HG03439 (cell line): Measurements from ENCODE around the gene LUC7L.
"Not testable (repeated sequence)": the region's sequence is repeated elsewhere in the genome, so short reads cannot be mapped to it uniquely, and the experiment has no call there.

Experiments
- ATAC-seq: cut with Tn5 transposase; IDR thresholded peaks from one replicate; pipeline ENCODE4 v1.9.1; 2021; ENCODE audit warnings: mild to moderate bottlenecking, moderate library complexity; ENCODE audit not compliant: unreplicated experiment

Gene LUC7L

GRCh38 chr16:234468-235305 is 5.4 kb upstream of the LUC7L start, which contains the start of gene FAM234A:
TSS of gene FAM234A (plus strand) at chr16:234821. CDS start at chr16:254414, 19,593 bp downstream.
- ATAC-seq, result peak; percentile 80

DNA sequence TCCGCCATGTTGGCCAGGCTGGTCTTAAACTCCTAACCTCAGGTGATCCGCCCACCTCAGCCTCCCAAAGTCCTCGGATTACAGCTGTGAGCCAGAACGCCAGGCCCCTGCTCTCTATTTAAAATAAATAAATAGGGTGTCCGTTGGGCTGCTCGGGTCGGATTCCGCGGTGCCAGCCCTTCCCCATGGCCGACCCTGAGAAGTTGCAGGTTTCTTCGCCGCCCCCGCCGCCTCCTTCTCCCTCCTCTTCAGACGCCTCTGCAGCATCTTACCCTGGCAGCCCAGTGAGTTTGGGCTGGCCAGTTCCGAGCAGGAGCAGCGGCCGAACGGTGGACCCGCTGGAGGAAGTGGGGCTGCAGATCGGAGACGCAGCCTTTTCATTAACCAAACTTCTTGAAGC is 1.7 kb upstream of the LUC7L start:
- no peak for ATAC-seq

GRCh38 chr16:230351-230750 is 1.1 kb upstream of the LUC7L start:
- ATAC-seq, result not testable (repeated sequence)

GRCh38 chr16:229731-230281 is 557 bp upstream of the LUC7L start:
- ATAC-seq, result no peak

DNA sequence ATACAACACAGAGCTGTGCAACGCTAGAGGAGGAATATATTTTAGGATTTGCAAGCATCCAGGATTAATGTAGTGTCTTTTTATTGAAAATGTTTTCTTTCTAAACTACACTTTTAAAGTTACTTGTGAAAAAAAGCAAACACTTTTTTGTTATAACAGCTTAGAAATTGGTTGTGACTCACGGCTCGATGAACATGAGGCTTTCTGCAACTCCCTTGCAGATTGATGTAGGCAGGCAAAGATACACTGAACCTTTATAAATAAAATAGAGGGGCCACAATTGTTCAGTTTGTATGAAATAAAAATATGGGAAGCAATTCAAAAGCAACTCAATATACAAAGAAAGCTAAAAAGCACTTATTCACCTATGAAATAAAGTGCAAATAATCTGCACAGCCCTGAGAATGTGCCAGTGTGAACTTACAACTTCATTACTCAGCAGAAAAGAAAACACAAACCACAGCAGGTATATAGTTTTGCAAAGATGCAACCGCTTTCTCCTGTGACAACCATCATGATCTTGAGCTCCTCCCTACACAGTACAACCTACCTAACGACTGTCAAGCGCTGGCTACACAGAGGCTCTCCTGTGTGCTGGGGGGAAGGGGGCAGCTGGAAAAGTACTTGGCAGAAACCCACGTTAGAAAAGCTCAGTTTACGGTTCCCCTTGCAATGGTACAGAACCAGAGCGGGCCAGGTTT is 948 bp downstream of the LUC7L start:
- ATAC-seq, result peak; percentile 21

DNA sequence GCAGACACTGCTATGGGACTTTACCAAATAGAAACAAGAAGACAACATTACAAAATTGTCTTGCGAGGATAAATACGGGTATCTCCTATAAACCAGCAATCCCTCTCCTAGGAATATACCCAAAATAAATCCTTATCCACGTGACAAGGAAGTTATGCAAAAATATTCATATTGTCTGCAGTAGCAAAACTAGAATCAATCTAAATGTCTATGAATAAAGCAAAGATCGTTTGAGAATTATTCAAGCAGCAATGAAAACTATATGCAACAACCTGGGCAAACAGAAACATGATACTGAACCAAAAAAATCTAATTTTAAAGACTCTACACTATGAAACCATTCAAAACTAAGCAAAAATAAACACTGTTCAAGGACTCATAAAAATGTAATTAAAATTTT is 9.2 kb downstream of the LUC7L start:
- no peak for ATAC-seq

- ATAC-seq, result no peak
Measured at GRCh38 chr16:212999-213398, 16.2 kb downstream of the LUC7L start.

- not testable (repeated sequence) for ATAC-seq
Measured at GRCh38 chr16:211631-212180, 17.5 kb downstream of the LUC7L start.

DNA sequence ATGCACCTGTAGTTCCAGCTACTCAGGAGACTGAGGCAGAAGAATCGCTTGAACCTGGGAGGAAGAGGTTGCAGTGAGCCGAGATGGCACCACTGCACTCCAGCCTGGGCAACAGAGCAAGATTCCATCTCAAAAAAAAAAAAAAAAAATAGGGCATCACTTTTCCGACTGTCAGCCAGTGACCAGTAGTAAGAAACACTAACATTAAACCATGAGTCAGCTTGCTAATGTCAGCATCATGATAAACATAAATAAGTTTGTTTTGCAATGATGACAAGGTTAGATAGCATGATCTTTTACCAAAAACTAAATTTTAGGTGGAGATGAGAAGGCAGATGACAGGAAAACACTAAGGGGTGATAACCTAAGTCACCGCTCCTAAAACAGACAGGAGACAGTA is 19.9 kb downstream of the LUC7L start:
- not testable (repeated sequence) for ATAC-seq

DNA sequence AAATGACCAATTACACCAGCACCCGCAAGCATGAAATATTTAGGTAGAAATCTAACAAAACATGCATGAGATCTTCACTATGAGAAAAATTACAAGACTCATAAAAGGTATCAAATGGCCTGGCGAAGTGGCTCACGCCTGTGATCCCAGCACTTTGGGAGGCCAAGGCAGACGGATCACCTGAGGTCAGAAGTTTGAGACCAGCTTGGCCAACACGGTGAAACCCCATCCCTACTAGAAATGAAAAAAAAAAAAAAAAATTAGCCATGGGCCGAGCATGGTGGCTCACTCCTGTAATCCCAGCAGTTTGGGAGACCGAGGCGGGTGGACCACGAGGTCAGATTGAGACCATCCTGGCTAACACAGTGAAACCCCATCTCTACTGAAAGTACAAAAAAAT is 25.2 kb downstream of the LUC7L start:
- not testable (repeated sequence) for ATAC-seq

DNA sequence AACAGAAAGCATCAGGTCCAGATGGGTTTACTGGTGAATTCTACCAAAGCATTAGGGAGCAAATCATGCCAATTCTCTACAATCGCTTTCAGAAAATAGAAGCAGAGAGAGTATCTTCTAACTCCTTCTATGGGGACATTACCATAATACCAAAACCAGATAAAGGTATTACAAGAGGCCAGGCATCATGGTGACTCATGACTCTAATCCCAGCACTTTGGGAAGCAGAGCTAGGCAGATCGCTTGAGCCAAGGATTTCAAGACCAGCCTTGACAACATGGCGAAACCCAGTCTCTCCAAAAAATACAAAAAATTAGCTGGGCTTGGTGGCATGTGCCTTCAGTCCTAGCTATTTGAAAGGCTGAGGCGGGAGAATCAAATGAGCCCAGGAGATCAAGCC is 26.0 kb downstream of the LUC7L start:
- no peak for ATAC-seq

DNA sequence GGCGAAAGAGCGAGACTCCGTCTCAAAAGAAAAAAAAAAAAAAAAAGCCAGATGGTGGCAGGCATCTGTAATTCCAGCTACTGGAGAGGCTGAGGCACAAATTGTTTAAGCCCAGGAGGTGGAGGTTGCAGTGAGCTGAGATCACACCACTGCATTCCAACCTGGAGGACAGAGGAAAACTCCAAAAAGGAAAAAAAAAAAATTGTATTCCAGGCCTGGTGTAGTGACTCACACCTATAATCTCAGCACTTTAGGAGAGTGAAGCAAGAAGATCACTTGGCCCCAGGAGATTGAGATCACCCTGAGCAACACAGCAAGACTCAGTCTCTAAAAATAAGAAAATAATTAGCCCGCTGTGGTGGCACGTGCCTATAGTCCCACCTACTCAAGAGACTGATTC is 28.9 kb downstream of the LUC7L start:
- no peak for ATAC-seq

DNA sequence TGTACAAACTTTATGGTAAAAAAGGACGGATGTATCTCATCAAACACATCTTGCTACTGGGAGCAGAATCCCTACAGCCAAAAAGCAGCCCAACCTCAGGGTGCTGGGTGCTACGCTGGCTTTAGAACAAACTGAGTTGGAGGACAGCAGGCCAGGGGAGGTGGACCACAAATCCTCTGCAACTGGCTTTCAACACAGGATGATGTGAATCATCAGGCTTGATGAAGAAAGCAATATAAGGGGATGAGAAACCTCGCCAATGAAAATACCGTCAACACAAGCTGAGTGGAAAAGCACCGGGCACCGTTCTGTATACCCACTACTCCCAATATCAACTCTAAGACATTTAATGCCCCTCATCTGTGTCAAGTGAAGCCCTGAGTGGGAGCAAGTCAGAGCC is 34.7 kb downstream of the LUC7L start:
- ATAC-seq, result no peak

DNA sequence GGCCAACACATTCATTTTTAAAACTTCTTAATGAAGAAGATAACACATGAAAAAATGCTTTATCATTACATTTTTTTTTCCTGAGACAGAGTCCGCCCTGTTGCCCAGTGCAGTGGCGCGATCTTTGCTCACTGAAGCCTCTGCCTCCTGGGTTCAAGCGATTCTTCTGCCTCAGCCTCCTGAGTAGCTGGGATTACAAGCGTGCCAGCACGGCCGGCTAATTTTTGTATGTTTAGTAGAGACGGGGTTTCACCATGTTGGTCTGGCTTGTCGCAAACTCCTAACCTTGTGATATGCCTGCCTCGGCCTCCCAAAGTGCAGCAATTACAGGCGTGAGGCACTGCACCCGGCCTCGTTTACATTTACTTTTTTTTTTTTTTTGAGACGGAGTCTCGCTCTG is 35.8 kb downstream of the LUC7L start:
- ATAC-seq, result no peak

DNA sequence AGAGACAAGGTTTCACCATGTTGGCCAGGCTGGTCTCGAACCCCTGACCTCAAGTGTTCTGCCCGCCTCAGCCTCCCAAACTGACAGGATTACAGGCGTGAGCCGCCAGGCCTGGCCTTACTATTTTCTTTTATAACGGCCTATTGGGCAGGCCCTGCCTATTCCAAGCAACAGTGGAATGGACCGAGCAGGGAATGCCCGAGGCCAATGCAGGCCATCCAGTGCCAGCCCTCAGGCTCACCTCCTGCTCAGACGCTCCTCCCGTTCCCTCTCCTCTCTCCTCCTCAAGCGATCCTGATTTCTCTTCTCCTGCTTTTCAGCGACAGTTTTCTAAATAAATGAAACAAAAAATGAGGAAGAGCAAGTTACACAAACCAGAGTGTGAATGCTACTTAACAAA is 36.6 kb downstream of the LUC7L start:
- ATAC-seq, result no peak

DNA sequence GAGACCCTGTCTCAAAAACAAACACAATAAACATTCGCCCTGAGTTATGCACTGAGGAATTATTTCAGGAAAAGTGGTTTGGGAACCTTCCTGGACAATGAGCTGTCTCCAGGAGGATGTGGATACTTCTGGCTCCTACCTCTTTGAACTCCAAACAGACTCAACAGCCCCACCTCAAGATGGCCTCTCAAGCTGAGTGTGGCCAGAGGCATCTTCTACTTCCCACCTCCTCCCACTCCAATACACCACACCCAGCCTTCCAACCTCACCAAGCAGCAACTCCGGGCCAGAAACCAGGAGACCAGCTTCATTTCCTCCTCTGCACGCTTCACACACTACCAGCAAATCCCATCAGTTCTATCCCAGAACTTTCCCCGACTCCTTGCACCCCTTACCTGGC is 37.4 kb downstream of the LUC7L start:
- ATAC-seq, result no peak

GRCh38 chr16:189604-190186 is 39.6 kb downstream of the LUC7L start:
- no peak for ATAC-seq

DNA sequence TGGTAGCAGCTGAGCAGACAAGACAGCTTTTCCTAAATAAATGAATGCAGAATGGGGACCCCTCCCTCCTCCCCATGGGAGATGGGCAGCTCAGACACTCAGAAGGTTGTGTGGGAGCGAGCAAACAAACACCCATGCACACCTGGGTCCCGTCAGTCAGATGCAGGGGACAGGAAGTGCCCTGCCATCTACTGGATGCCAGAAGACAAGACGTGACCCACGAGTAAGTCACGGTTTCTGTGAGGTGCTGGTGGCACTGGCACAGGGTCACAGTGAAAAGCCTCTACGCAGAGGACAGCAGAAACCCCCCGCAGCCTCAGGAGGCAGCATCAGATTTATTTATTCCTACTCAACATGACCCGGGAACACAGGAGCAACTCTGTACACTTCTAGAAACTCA is 40.6 kb downstream of the LUC7L start:
- no peak for ATAC-seq

DNA sequence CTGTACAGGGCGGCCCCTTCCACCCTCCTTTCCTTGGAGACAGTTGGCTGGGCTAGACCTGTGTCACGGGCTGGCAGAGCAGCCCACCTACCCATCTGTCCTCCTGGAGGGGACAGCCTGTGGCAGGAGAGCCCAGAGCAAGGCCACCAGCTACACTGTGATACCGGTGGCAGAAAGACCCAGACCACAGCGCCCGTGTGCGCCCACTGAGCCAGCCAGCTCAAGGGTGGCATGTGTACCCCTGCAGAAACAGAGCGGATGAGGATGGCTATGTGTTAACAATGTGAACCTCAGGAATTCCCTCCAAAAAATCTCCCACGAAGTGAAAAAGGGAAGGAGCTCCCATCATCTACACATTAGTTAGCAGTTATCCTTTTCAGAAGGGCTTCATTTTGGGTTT is 41.9 kb downstream of the LUC7L start:
- ATAC-seq, result no peak

GRCh38 chr16:185691-186090 is 43.6 kb downstream of the LUC7L start:
- ATAC-seq, result no peak

DNA sequence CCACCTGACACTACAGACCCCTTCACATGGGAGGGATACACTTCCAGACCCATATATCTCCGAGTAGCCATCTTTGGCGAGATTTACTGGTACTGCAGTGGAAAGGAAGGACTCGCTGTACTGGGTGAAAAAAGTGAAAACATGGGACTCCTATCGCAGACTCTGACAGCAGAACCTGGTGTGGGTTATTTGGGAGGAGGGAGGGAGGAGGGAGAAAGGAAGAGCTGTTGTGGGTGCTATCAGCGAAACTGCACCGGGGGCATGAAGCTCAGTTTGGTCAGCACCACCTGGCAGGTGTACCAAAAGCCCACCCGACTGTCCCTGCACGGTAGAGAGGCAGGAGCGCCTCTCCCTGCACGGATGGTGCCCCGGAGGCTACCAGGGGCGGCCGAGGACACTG is 44.0 kb downstream of the LUC7L start:
- no peak for ATAC-seq
